H9 (cell line): ENCODE data around the gene VSTM2L. TPM values are rescaled to one million over a fixed set of nuclear protein-coding genes. Genes with fewer than 3 reads are reported as not detected.

Experiments
- DNase-seq: peaks from one replicate; pipeline ENCODE4 v3.0.0-alpha.2; 2017
- H2AFZ ChIP-seq: one replicate; pipeline ENCODE4 v1.6.1; 2013; ENCODE audit warnings: mild to moderate bottlenecking, low read length, control low read depth, moderate library complexity
- H2AK5ac ChIP-seq: 2 replicates; pipeline ENCODE4 v1.6.1; 2013; ENCODE audit warnings: low read length, control low read depth, mixed read lengths; ENCODE audit not compliant: insufficient read length
- H2BK120ac ChIP-seq: one replicate; pipeline ENCODE4 v1.6.1; 2013; ENCODE audit warnings: low read depth, mild to moderate bottlenecking, low read length, control low read depth, inconsistent platforms; ENCODE audit not compliant: poor library complexity, severe bottlenecking
- H2BK12ac ChIP-seq: 2 replicates; pipeline ENCODE4 v1.6.1; 2013; ENCODE audit warnings: low read length, control low read depth, mixed read lengths, low read depth; ENCODE audit not compliant: insufficient read length
- H2BK15ac ChIP-seq: 2 replicates; pipeline ENCODE4 v1.6.1; 2013; ENCODE audit warnings: low read depth, low read length, control low read depth
- H2BK20ac ChIP-seq: one replicate; pipeline ENCODE4 v1.6.1; 2013; ENCODE audit warnings: low read depth, mild to moderate bottlenecking, low read length, control low read depth, inconsistent platforms; ENCODE audit not compliant: poor library complexity, severe bottlenecking
- H2BK5ac ChIP-seq: 2 replicates; pipeline ENCODE4 v1.6.1; 2013; ENCODE audit warnings: low read length, control low read depth, mixed read lengths; ENCODE audit not compliant: insufficient read length
- H3K14ac ChIP-seq: 2 replicates; pipeline ENCODE4 v1.6.1; 2013; ENCODE audit warnings: low read length, control low read depth; ENCODE audit not compliant: insufficient read depth
- H3K18ac ChIP-seq: 2 replicates; pipeline ENCODE4 v1.6.1; 2013; ENCODE audit warnings: low read depth, mild to moderate bottlenecking, mixed read lengths, low read length, control low read depth; ENCODE audit not compliant: insufficient read length
- H3K23ac ChIP-seq: 2 replicates; pipeline ENCODE4 v1.6.1; 2013; ENCODE audit warnings: low read length, control low read depth, mixed read lengths, low read depth; ENCODE audit not compliant: insufficient read length
- H3K23me2 ChIP-seq: 2 replicates; pipeline ENCODE4 v1.6.1; 2013; ENCODE audit warnings: low read depth, mild to moderate bottlenecking, mixed read lengths, low read length, control low read depth; ENCODE audit not compliant: insufficient read length, poor library complexity, severe bottlenecking
- H3K27ac ChIP-seq: 2 replicates; pipeline ENCODE4 v1.5.1; 2013; ENCODE audit warnings: low read length, control low read depth, mixed read lengths, low read depth; ENCODE audit not compliant: insufficient read length
- H3K27me3 ChIP-seq: 2 replicates; pipeline ENCODE4 v1.6.1; 2013; ENCODE audit warnings: low read length, control low read depth, inconsistent platforms; ENCODE audit not compliant: insufficient read depth
- H3K4ac ChIP-seq: 2 replicates; pipeline ENCODE4 v1.6.1; 2013; ENCODE audit warnings: low read depth, mild to moderate bottlenecking, control low read depth, inconsistent platforms, low read length, moderate library complexity
- H3K4me1 ChIP-seq: 2 replicates; pipeline ENCODE4 v1.6.1; 2013; ENCODE audit warnings: low read length, control low read depth, inconsistent platforms; ENCODE audit not compliant: insufficient read depth
- H3K4me2 ChIP-seq: 2 replicates; pipeline ENCODE4 v1.6.1; 2013; ENCODE audit warnings: low read length, control low read depth, mixed read lengths; ENCODE audit not compliant: insufficient read length, insufficient read depth
- H3K56ac ChIP-seq: 2 replicates; pipeline ENCODE4 v1.6.1; 2013; ENCODE audit warnings: low read depth, mild to moderate bottlenecking, mixed read lengths, low read length, control low read depth; ENCODE audit not compliant: insufficient read length
- H3K79me1 ChIP-seq: 2 replicates; pipeline ENCODE4 v1.6.1; 2013; ENCODE audit warnings: low read depth, mild to moderate bottlenecking, moderate library complexity, low read length, control low read depth, inconsistent platforms; ENCODE audit not compliant: insufficient read depth, poor library complexity, severe bottlenecking
- H3K79me2 ChIP-seq: 2 replicates; pipeline ENCODE4 v1.6.1; 2013; ENCODE audit warnings: low read length, control low read depth, inconsistent platforms; ENCODE audit not compliant: insufficient read depth
- H3K9ac ChIP-seq: 2 replicates; pipeline ENCODE4 v1.6.1; 2013; ENCODE audit warnings: low read length, control low read depth, mixed read lengths; ENCODE audit not compliant: insufficient read length; ENCODE audit errors: extremely low read depth
- H3K9me3 ChIP-seq: one replicate; pipeline ENCODE4 v1.6.1; 2013; ENCODE audit warnings: low read depth, low read length, inconsistent platforms; ENCODE audit not compliant: control insufficient read depth
- H3T11ph ChIP-seq: one replicate; pipeline ENCODE4 v1.6.1; 2013; ENCODE audit warnings: mild to moderate bottlenecking, low read length, control low read depth, inconsistent platforms
- H4K20me1 ChIP-seq: one replicate; pipeline ENCODE4 v1.6.1; 2013; ENCODE audit not compliant: control insufficient read depth, insufficient read length, insufficient read depth
- H4K5ac ChIP-seq: 2 replicates; pipeline ENCODE4 v1.6.1; 2013; ENCODE audit warnings: low read depth, mild to moderate bottlenecking, mixed read lengths, low read length, control low read depth; ENCODE audit not compliant: insufficient read length
- H4K8ac ChIP-seq: replicated peaks from 2 replicates; pipeline ENCODE4 v1.6.1; 2013; ENCODE audit warnings: low read length, control low read depth, mixed read lengths, low read depth; ENCODE audit not compliant: insufficient read length
- H4K91ac ChIP-seq: 2 replicates; pipeline ENCODE4 v1.6.1; 2013; ENCODE audit warnings: low read depth, mild to moderate bottlenecking, moderate library complexity, mixed read lengths, low read length, control low read depth; ENCODE audit not compliant: insufficient read length
- H3K27ac Mint-ChIP-seq, 3 experiments: 2 replicates in 2 of 3; 3 replicates in 1 of 3; pipeline ENCODE4 v1.8.0; 2020 to 2021; ENCODE audit warnings: mixed read lengths in 3 of 3, mild to moderate bottlenecking in 1 of 3, moderate library complexity in 1 of 3
- H3K27me3 Mint-ChIP-seq: 2 replicates; pipeline ENCODE4 v1.8.0; 2021; ENCODE audit warnings: low read depth, mild to moderate bottlenecking, moderate library complexity, mixed read lengths
- H3K36me3 Mint-ChIP-seq, 3 experiments: 2 replicates in 2 of 3; 3 replicates in 1 of 3; pipeline ENCODE4 v1.8.0; 2020 to 2021; ENCODE audit warnings: low read depth in 3 of 3, mixed read lengths in 3 of 3; ENCODE audit not compliant: insufficient read depth in 1 of 3
- H3K4me1 Mint-ChIP-seq, 2 experiments: 2 replicates each; pipeline ENCODE4 v1.8.0; 2020; ENCODE audit warnings: mixed read lengths in 2 of 2
- H3K4me3 Mint-ChIP-seq, 2 experiments: 2 replicates in 1 of 2; 3 replicates in 1 of 2; pipeline ENCODE4 v1.8.0; 2020 to 2021; ENCODE audit warnings: mild to moderate bottlenecking in 2 of 2, mixed read lengths in 2 of 2, moderate library complexity in 1 of 2
- H3K9me3 Mint-ChIP-seq, 2 experiments: 2 replicates in 1 of 2; 3 replicates in 1 of 2; pipeline ENCODE4 v1.8.0; 2020; ENCODE audit warnings: mild to moderate bottlenecking in 2 of 2, mixed read lengths in 2 of 2, moderate library complexity in 1 of 2
- CTCF ChIP-seq: fragments of 200-600 bp; sonication (generic); conservative IDR thresholded peaks from 3 replicates; pipeline ENCODE4 v1.8.0; 2021; ENCODE audit warnings: antibody characterized with exemption, mild to moderate bottlenecking
- WGBS: extraction: QIAGEN DNeasy Blood & Tissue Kit; methylation state at CpG from one replicate; pipeline ENCODE4 v1.1.7; 2013; ENCODE audit warnings: missing lambda C conversion rate, low lambda C conversion rate, mixed read lengths; ENCODE audit not compliant: insufficient read length; ENCODE audit errors: extremely low coverage; 5-methylcytosine and 5-hydroxymethylcytosine counted together
- total RNA-seq: library from RNA; stranded (reverse); gene quantifications from 2 replicates; pipeline ENCODE4 v1.2.1, GENCODE V29; 2021

VSTM2L gene
- total RNA-seq, 1 experiment from 2014 or later: 2.1 TPM

DNA sequence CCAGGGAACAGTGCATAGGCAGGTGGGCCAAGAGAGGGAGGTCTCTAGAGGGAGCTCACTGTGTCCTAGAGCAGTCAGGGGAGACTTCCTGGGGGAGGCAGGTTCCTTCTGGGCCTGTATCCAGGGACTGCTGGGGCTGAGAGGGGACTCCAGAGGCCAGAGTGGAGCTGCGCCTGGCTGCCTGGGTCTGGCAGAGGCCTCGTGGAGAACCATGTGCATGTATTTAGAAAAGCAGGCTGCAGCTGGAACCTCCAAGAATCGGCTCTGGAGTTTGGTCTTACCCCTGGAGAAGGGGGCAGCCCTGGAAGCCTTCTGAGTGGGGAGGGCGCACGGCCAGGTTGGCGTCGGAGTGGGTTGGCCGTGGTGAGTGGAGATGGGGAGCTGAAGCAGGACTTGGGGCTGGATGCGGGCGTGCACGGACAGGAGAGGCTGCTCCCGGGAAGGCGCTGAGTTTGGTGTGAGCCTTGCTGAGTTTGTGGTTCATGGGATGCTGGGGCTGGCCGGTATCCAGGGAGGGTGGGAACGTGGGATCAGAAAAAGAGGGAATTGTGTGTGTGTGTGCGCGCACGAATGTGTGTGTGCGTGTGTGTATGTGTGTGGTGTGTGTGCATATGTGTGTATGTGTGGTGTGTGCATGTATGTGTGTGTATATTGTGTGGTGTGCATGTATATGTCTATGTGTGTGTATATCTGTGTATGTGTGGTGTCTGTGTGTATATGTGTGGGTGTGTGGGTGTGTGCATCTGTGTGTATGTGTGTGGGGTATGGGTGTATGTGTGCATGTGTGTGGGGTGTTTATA lies 10.8 kb downstream of the VSTM2L start:
- peak overlapping the region in 1 of 3 experiments; percentile 45; a peak in 2 of 7 replicates for H3K27ac Mint-ChIP-seq

More for the DNA sequence above, 10.8 kb downstream of the VSTM2L start:
- Histone ChIP-seq H3K4ac (no peak overlapping the region), H3K27ac (no peak overlapping the region), H3K9me3 (no peaks in the 10 kb centered on the region), H3K18ac (no peak overlapping the region), H4K5ac (no peak overlapping the region), H3K14ac (no peak overlapping the region), H2AK5ac (no peak overlapping the region), H4K91ac (no peak overlapping the region), H3K9ac (no peak overlapping the region), H3K4me1 (peaks cover 4% of the 10 kb centered on the region; the same call in 1 of the 2 replicates), H2BK120ac (no peak overlapping the region), H2BK5ac (no peak overlapping the region), H2BK20ac (no peak overlapping the region), H4K8ac (no peak overlapping the region), H2BK12ac (no peak overlapping the region), H4K20me1 (no peaks in the 10 kb centered on the region), H3K27me3 (no peaks in the 10 kb centered on the region; the same call in 1 of the 2 replicates), H3K23ac (no peak overlapping the region), H3K79me2 (no peaks in the 10 kb centered on the region), H2BK15ac (no peak overlapping the region), H3K56ac (no peak overlapping the region), H2AFZ (no peak overlapping the region), H3K4me2 (no peak overlapping the region), H3K79me1 (no peaks in the 10 kb centered on the region), H3K23me2 (peaks cover 11% of the 10 kb centered on the region), H3T11ph (no peak overlapping the region)
- TF ChIP-seq CTCF: no peak
- H3K36me3 Mint-ChIP-seq: no peaks in the 10 kb centered on the region
- no CpG with 5 or more reads among the region's 19 CpGs for WGBS
- peak; percentile 46 for DNase-seq
- peaks cover 55% of the 10 kb centered on the region for H3K27me3 Mint-ChIP-seq
- peak overlapping the region in 1 of 2 experiments; percentile 79; a peak in 4 of 5 replicates for H3K4me3 Mint-ChIP-seq
- H3K4me1 Mint-ChIP-seq: peaks cover 52 to 67% of the 10 kb centered on the region in 2 experiments
- H3K9me3 Mint-ChIP-seq: no peaks in the 10 kb centered on the region
